Keratinocyte (primary cell): ENCODE measurements around the gene PRKAB2. TPM values are rescaled to one million over a fixed set of nuclear protein-coding genes. Genes with fewer than 3 reads are reported as not detected.
A peak's percentile ranks its signal among the peaks of the same experiment; 100 is the strongest.

ENCODE experiments used
- DNase-seq: peaks from one replicate; pipeline ENCODE4 v3.0.0-alpha.2; 2011; ENCODE audit warnings: low read depth, missing footprints, low spot score
- FAIRE-seq: peaks from 2 replicates; lab custom pipeline; 2011; peaks lifted over from hg19 to GRCh38; lab: Jason Lieb, UNC
- H2AFZ ChIP-seq: 2 replicates; pipeline ENCODE4 v1.6.0; 2012; ENCODE audit warnings: low read length, control low read depth, inconsistent platforms; ENCODE audit not compliant: control insufficient read depth
- H3K27ac ChIP-seq: 2 replicates; pipeline ENCODE4 v1.5.1; 2011; ENCODE audit warnings: low read length; ENCODE audit not compliant: control insufficient read depth, insufficient read depth
- H3K27me3 ChIP-seq: 3 replicates; pipeline ENCODE4 v1.6.0; 2011; ENCODE audit warnings: low read length; ENCODE audit not compliant: control insufficient read depth, insufficient read depth; ENCODE audit errors: extremely low read depth
- H3K36me3 ChIP-seq, 2 experiments: 2 replicates in 1 of 2; 3 replicates in 1 of 2; pipeline ENCODE4 v1.5.1; 2011; ENCODE audit warnings: low read length in 2 of 2, mild to moderate bottlenecking in 1 of 2; ENCODE audit not compliant: control insufficient read depth in 2 of 2, insufficient read depth in 2 of 2; ENCODE audit errors: extremely low read depth in 1 of 2
- H3K4me1 ChIP-seq: 3 replicates; pipeline ENCODE4 v1.5.1; 2011; ENCODE audit warnings: low read length; ENCODE audit not compliant: control insufficient read depth, insufficient read depth; ENCODE audit errors: extremely low read depth
- H3K4me2 ChIP-seq: 3 replicates; pipeline ENCODE4 v1.6.0; 2011; ENCODE audit warnings: low read depth, low read length; ENCODE audit not compliant: control insufficient read depth, insufficient read depth; ENCODE audit errors: extremely low read depth
- H3K4me3 ChIP-seq, 3 experiments: fragments of 200-600 bp in 1 of 3; sonication (generic) in 1 of 3; 2 replicates in 2 of 3; 3 replicates in 1 of 3; pipeline ENCODE4 v1.5.1; 2011 to 2016; ENCODE audit warnings: low read length in 3 of 3, mild to moderate bottlenecking in 3 of 3, control low read depth in 2 of 3, inconsistent platforms in 1 of 3, low read depth in 1 of 3, mixed read lengths in 1 of 3, mixed run types in 1 of 3, moderate library complexity in 1 of 3; ENCODE audit not compliant: control insufficient read depth in 2 of 3, insufficient read depth in 2 of 3; ENCODE audit errors: extremely low read depth in 1 of 3
- H3K79me2 ChIP-seq: 2 replicates; pipeline ENCODE4 v1.6.0; 2012; ENCODE audit warnings: low read length; ENCODE audit not compliant: control insufficient read depth, insufficient read depth
- H3K9ac ChIP-seq: 3 replicates; pipeline ENCODE4 v1.6.0; 2011; ENCODE audit warnings: low read length; ENCODE audit not compliant: control insufficient read depth, insufficient read depth; ENCODE audit errors: extremely low read depth
- H3K9me1 ChIP-seq: 3 replicates; pipeline ENCODE4 v1.6.0; 2011; ENCODE audit warnings: low read length; ENCODE audit not compliant: control insufficient read depth, insufficient read depth; ENCODE audit errors: extremely low read depth
- H3K9me3 ChIP-seq: 2 replicates; pipeline ENCODE4 v1.5.1; 2012; ENCODE audit warnings: low read depth, low read length; ENCODE audit not compliant: control insufficient read depth
- H4K20me1 ChIP-seq: 3 replicates; pipeline ENCODE4 v1.6.0; 2011; ENCODE audit warnings: low read length; ENCODE audit not compliant: control insufficient read depth, insufficient read depth; ENCODE audit errors: extremely low read depth
- EZH2 ChIP-seq: IDR thresholded peaks from one replicate; pipeline ENCODE4 v1.6.1; 2012; ENCODE audit warnings: inconsistent platforms, mild to moderate bottlenecking, low read length, moderate library complexity
- dilution Hi-C: fragments of 300-500 bp; cut with MboI; formaldehyde crosslinking; loops from one replicate; pipeline ENCODE4 v1.7.0; 2020; ENCODE audit warnings: low sequenced_read_pairs; ENCODE audit not compliant: extremely low pct_ligation_motif_present
- polyA plus RNA-seq, 5 experiments: library from polyadenylated mRNA; depleted of rRNA in 3 of 5; stranded (reverse) in 3 of 5; stranded (forward) in 1 of 5; unstranded in 1 of 5; fragments of >200 nt; gene quantifications; 1 replicate in 1 of 5; 2 replicates in 3 of 5; 3 replicates in 1 of 5; pipeline versions ENCODE4 v1.2.1 to v1.2.3, GENCODE V29; 2011 to 2012; ENCODE audit warnings: missing spikeins in 2 of 5, low read depth in 1 of 5, low replicate concordance in 1 of 5
- TF ChIP-seq, protein P1 (sequence below), 3 experiments: IDR thresholded peaks in 1 of 3; conservative IDR thresholded peaks in 1 of 3; optimal IDR thresholded peaks in 1 of 3; 2 replicates in 2 of 3; 3 replicates in 1 of 3; pipeline versions ENCODE3 to v1.5.1; 2011; ENCODE audit warnings: low read length in 3 of 3, mild to moderate bottlenecking in 3 of 3, moderate library complexity in 2 of 3, control low read depth in 1 of 3, inconsistent platforms in 1 of 3; ENCODE audit not compliant: insufficient read depth in 2 of 3; ENCODE audit errors: extremely low read depth in 1 of 3

PRKAB2 gene
- polyA plus RNA-seq, 1 donor (not counting 4 experiments of a cell fraction or from before 2014, with no cell fraction given): 39.9 TPM

DNA sequence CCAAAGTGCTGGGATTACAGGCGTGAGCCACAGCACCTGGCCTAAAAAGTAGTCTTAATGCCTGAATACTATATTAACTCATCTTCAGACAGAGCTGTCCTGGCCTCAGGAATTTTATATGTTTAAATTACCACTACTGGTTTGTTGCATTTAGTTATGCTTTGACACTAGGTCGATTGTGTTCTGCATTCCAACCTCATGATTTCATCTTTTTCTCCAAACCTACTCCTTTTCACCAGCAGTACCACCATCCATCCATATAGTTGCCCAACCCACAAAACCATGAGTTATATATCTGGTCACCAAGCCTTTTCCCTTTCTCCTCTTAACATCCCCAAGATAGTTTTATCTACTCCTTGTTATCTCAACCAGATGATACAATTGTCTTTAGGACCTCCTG, 30.3 kb upstream of the PRKAB2 start:
- no peak overlapping the region for H3K4me2 ChIP-seq
- no peaks in the 10 kb centered on the region for H4K20me1 ChIP-seq
- H2AFZ ChIP-seq: no peak overlapping the region
- peak; percentile 1 for DNase-seq
- TF ChIP-seq, protein P1, sequence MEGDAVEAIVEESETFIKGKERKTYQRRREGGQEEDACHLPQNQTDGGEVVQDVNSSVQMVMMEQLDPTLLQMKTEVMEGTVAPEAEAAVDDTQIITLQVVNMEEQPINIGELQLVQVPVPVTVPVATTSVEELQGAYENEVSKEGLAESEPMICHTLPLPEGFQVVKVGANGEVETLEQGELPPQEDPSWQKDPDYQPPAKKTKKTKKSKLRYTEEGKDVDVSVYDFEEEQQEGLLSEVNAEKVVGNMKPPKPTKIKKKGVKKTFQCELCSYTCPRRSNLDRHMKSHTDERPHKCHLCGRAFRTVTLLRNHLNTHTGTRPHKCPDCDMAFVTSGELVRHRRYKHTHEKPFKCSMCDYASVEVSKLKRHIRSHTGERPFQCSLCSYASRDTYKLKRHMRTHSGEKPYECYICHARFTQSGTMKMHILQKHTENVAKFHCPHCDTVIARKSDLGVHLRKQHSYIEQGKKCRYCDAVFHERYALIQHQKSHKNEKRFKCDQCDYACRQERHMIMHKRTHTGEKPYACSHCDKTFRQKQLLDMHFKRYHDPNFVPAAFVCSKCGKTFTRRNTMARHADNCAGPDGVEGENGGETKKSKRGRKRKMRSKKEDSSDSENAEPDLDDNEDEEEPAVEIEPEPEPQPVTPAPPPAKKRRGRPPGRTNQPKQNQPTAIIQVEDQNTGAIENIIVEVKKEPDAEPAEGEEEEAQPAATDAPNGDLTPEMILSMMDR (optimal IDR thresholded peaks at IDR 0.05 in 1 of 3, IDR thresholded peaks at IDR 0.05 in 1 of 3, conservative IDR thresholded peaks at IDR 0.05 in 1 of 3; ENCODE audit: extremely low read depth in 1 of 3, insufficient read depth in 2 of 3, low read length in 3 of 3): no peak
- TF ChIP-seq EZH2: no peak
- no peaks in the 10 kb centered on the region for H3K36me3 ChIP-seq
- no peaks in the 10 kb centered on the region for H3K4me1 ChIP-seq
- no peak for FAIRE-seq
- no peaks in the 10 kb centered on the region for H3K9me3 ChIP-seq
- H3K9ac ChIP-seq: no peak overlapping the region
- H3K27ac ChIP-seq: no peak overlapping the region
- H3K27me3 ChIP-seq: no peaks in the 10 kb centered on the region
- dilution Hi-C loops: no loop called here
- H3K9me1 ChIP-seq: no peaks in the 10 kb centered on the region
- H3K4me3 ChIP-seq: no peak overlapping the region
- H3K79me2 ChIP-seq: no peaks in the 10 kb centered on the region

DNA sequence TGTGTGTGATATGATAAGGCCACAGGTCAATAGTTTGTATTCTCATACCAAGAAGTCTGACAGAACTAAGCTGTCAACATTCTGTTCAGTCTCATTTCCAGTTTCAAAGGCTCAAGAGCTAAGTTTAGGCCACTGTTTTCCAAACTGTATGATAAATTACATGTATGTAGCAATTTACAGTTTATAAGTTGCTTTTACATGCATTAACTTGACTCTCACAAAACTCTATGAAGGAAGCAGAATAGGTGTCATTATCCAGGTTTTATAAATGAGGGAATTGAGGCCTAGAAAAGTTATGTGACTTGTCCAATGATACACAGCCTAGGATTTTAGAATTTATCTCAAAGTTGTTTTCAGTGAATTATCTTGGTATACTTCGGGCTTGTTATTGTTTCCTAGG, 29.5 kb upstream of the PRKAB2 start:
- dilution Hi-C loops: no loop called here
- FAIRE-seq: no peak
- no peaks in the 10 kb centered on the region for H3K36me3 ChIP-seq
- no peaks in the 10 kb centered on the region for H3K9me1 ChIP-seq
- no peak overlapping the region for H3K9ac ChIP-seq
- H4K20me1 ChIP-seq: no peaks in the 10 kb centered on the region
- TF ChIP-seq, protein P1 (optimal IDR thresholded peaks at IDR 0.05 in 1 of 3, IDR thresholded peaks at IDR 0.05 in 1 of 3, conservative IDR thresholded peaks at IDR 0.05 in 1 of 3; ENCODE audit: extremely low read depth in 1 of 3, insufficient read depth in 2 of 3, low read length in 3 of 3): no peak
- TF ChIP-seq EZH2: no peak
- H3K27me3 ChIP-seq: no peaks in the 10 kb centered on the region
- no peak overlapping the region for H3K27ac ChIP-seq
- no peak overlapping the region for H3K4me3 ChIP-seq
- no peak overlapping the region for H3K4me2 ChIP-seq
- H3K79me2 ChIP-seq: no peaks in the 10 kb centered on the region
- no peak overlapping the region for H2AFZ ChIP-seq
- H3K4me1 ChIP-seq: no peaks in the 10 kb centered on the region
- H3K9me3 ChIP-seq: no peaks in the 10 kb centered on the region
- no peak for DNase-seq
